ENCODE data around the gene HOTAIR. TPM values are rescaled to one million over a fixed set of nuclear protein-coding genes. Genes with fewer than 3 reads are reported as not detected.

Gene HOTAIR
- total RNA-seq, 1 experiment from 2014 or later, result not detected

DNA sequence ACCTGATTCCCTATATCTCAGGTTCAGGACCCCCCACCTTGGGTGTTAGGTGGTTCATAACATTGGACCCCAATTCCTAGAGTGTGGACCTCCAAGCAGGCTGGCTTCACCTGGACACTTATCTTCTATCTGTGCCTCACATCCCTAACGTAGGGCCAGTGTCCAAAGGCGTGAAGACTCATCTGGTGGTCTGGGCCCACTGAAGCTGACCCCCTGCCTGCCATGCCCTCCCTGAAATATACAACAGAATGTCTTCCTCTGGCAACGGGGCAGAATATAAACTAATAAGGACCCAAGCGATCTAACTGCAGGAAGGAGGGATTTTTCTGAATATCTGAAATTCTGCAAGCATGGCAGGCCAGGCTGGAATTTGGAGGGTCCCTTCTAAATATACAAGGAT lies 30.5 kb downstream of the HOTAIR start:
- ChIA-PET CTCF (interaction anchor here (0.7 to 0.8 kb wide), 3 partner anchors 188 to 242 kb away, joined by 3 to 4 read pairs (median 3); no protein-coding TSS in a partner anchor), POLR2A (no interaction called here)
- DNase-seq (ENCODE audit: low spot score) (no peak), ATAC-seq (no peak)
- Mint-ChIP-seq H3K4me1 (peaks cover 14% of the 10 kb centered on the region), H3K4me3 (no peak overlapping the region), H3K27me3 (ENCODE audit: low read depth) (peaks cover 100% of the 10 kb centered on the region), H3K27ac (no peak overlapping the region), H3K9me3 (no peaks in the 10 kb centered on the region), H3K36me3 (no peaks in the 10 kb centered on the region)
- TF ChIP-seq RORB (CRISPR knock-in tag; IDR thresholded peaks at IDR 0.05) (no peak), HMGA2 (CRISPR knock-in tag; IDR thresholded peaks at IDR 0.05) (no peak)
- TF ChIP-seq, protein P1, sequence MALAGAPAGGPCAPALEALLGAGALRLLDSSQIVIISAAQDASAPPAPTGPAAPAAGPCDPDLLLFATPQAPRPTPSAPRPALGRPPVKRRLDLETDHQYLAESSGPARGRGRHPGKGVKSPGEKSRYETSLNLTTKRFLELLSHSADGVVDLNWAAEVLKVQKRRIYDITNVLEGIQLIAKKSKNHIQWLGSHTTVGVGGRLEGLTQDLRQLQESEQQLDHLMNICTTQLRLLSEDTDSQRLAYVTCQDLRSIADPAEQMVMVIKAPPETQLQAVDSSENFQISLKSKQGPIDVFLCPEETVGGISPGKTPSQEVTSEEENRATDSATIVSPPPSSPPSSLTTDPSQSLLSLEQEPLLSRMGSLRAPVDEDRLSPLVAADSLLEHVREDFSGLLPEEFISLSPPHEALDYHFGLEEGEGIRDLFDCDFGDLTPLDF (CRISPR knock-in tag; IDR thresholded peaks at IDR 0.05), result no peak

DNA sequence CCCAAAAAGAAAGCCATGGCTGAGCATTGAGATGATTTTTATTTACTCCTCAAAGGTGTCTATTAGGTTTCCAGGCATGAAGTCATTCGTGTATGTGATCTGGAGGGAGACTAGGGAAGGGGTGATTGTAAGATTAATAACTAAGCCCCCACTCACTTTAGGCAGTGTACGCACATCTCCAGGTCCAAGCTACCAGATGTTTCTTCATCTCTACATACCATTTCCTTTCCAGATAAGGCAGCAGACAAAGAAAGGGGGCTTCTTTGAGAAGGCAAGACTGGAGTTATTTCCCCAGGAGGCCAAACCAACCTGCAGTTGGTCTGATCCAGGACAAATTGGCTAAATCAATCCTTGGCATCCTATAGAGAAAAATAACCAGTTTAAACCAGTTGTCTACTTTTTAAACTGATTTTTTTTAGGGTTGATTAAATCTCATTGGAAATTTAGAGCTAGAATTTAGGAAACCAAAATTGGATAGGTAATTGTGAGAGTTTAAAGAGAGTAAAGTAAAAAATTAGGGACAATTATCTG lies 32.2 kb downstream of the HOTAIR start:
- no peak overlapping the region for H3K27ac Mint-ChIP-seq
- ChIA-PET POLR2A (no interaction called here), CTCF (no interaction called here)
- ATAC-seq (no peak), DNase-seq (ENCODE audit: low spot score) (no peak)
- H3K36me3 Mint-ChIP-seq, result no peaks in the 10 kb centered on the region
- TF ChIP-seq, protein P2, sequence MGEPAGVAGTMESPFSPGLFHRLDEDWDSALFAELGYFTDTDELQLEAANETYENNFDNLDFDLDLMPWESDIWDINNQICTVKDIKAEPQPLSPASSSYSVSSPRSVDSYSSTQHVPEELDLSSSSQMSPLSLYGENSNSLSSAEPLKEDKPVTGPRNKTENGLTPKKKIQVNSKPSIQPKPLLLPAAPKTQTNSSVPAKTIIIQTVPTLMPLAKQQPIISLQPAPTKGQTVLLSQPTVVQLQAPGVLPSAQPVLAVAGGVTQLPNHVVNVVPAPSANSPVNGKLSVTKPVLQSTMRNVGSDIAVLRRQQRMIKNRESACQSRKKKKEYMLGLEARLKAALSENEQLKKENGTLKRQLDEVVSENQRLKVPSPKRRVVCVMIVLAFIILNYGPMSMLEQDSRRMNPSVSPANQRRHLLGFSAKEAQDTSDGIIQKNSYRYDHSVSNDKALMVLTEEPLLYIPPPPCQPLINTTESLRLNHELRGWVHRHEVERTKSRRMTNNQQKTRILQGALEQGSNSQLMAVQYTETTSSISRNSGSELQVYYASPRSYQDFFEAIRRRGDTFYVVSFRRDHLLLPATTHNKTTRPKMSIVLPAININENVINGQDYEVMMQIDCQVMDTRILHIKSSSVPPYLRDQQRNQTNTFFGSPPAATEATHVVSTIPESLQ (CRISPR knock-in tag; IDR thresholded peaks at IDR 0.05), result no peak
- TF ChIP-seq SOX15 (CRISPR knock-in tag; IDR thresholded peaks at IDR 0.05), result no peak
- peaks cover 99% of the 10 kb centered on the region for H3K27me3 Mint-ChIP-seq (ENCODE audit: low read depth)
- no peaks in the 10 kb centered on the region for H3K9me3 Mint-ChIP-seq
- no peak overlapping the region for H3K4me3 Mint-ChIP-seq
- peaks cover 16% of the 10 kb centered on the region for H3K4me1 Mint-ChIP-seq

DNA sequence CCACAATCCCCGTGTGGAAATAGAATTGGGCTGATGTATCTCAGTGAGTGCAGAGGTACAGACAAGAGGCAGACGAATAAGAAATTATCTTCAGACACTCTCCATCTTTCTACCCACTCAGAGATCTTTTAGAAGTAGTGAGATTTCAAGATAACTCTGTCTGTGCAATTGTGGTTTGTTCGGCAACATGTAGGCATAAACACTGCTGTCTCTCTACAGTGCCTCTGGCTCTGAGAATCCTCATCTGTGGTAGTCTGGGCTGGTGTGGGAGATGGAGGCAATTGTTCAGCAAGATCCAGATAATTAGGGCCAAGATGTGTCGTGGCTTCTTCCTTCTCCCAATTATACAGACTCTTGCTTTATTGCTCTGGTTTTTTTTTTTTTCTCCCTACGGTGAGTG lies 33.0 kb downstream of the HOTAIR start:
- no peak overlapping the region for H3K4me3 Mint-ChIP-seq
- DNase-seq (ENCODE audit: low spot score) (no peak), ATAC-seq (no peak)
- POLR2A ChIA-PET, result no interaction called here
- no peak overlapping the region for H3K27ac Mint-ChIP-seq
- H3K36me3 Mint-ChIP-seq, result no peaks in the 10 kb centered on the region
- no peak for TF ChIP-seq ZNF232 (CRISPR knock-in tag; IDR thresholded peaks at IDR 0.05)
- no peak for TF ChIP-seq EMX1 (CRISPR knock-in tag; IDR thresholded peaks at IDR 0.05)
- TF ChIP-seq, protein P3, sequence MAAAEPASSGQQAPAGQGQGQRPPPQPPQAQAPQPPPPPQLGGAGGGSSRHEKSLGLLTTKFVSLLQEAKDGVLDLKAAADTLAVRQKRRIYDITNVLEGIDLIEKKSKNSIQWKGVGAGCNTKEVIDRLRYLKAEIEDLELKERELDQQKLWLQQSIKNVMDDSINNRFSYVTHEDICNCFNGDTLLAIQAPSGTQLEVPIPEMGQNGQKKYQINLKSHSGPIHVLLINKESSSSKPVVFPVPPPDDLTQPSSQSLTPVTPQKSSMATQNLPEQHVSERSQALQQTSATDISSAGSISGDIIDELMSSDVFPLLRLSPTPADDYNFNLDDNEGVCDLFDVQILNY (CRISPR knock-in tag; IDR thresholded peaks at IDR 0.05), result no peak
- TF ChIP-seq CREM (CRISPR knock-in tag; IDR thresholded peaks at IDR 0.05), result no peak
- no peak for TF ChIP-seq SOX15 (CRISPR knock-in tag; IDR thresholded peaks at IDR 0.05)
- TF ChIP-seq, protein P4, sequence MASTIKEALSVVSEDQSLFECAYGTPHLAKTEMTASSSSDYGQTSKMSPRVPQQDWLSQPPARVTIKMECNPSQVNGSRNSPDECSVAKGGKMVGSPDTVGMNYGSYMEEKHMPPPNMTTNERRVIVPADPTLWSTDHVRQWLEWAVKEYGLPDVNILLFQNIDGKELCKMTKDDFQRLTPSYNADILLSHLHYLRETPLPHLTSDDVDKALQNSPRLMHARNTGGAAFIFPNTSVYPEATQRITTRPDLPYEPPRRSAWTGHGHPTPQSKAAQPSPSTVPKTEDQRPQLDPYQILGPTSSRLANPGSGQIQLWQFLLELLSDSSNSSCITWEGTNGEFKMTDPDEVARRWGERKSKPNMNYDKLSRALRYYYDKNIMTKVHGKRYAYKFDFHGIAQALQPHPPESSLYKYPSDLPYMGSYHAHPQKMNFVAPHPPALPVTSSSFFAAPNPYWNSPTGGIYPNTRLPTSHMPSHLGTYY (CRISPR knock-in tag; IDR thresholded peaks at IDR 0.05), result no peak
- no peak for TF ChIP-seq ZNF423 (CRISPR knock-in tag; IDR thresholded peaks at IDR 0.05)
- TF ChIP-seq MXD4 (CRISPR knock-in tag; IDR thresholded peaks at IDR 0.05; ENCODE audit: borderline replicate concordance), result no peak
- TF ChIP-seq, protein P5, sequence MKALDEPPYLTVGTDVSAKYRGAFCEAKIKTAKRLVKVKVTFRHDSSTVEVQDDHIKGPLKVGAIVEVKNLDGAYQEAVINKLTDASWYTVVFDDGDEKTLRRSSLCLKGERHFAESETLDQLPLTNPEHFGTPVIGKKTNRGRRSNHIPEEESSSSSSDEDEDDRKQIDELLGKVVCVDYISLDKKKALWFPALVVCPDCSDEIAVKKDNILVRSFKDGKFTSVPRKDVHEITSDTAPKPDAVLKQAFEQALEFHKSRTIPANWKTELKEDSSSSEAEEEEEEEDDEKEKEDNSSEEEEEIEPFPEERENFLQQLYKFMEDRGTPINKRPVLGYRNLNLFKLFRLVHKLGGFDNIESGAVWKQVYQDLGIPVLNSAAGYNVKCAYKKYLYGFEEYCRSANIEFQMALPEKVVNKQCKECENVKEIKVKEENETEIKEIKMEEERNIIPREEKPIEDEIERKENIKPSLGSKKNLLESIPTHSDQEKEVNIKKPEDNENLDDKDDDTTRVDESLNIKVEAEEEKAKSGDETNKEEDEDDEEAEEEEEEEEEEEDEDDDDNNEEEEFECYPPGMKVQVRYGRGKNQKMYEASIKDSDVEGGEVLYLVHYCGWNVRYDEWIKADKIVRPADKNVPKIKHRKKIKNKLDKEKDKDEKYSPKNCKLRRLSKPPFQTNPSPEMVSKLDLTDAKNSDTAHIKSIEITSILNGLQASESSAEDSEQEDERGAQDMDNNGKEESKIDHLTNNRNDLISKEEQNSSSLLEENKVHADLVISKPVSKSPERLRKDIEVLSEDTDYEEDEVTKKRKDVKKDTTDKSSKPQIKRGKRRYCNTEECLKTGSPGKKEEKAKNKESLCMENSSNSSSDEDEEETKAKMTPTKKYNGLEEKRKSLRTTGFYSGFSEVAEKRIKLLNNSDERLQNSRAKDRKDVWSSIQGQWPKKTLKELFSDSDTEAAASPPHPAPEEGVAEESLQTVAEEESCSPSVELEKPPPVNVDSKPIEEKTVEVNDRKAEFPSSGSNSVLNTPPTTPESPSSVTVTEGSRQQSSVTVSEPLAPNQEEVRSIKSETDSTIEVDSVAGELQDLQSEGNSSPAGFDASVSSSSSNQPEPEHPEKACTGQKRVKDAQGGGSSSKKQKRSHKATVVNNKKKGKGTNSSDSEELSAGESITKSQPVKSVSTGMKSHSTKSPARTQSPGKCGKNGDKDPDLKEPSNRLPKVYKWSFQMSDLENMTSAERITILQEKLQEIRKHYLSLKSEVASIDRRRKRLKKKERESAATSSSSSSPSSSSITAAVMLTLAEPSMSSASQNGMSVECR (CRISPR knock-in tag; IDR thresholded peaks at IDR 0.05; ENCODE audit: borderline replicate concordance), result no peak
- TF ChIP-seq RELA (CRISPR knock-in tag; IDR thresholded peaks at IDR 0.05; ENCODE audit: borderline replicate concordance), result no peak
- TF ChIP-seq, protein P1 (CRISPR knock-in tag; IDR thresholded peaks at IDR 0.05), result no peak
- H3K9me3 Mint-ChIP-seq, result no peaks in the 10 kb centered on the region
- H3K4me1 Mint-ChIP-seq, result peaks cover 16% of the 10 kb centered on the region
- CTCF ChIA-PET, result no interaction called here
- H3K27me3 Mint-ChIP-seq (ENCODE audit: low read depth), result peaks cover 99% of the 10 kb centered on the region

Measured in WTC11 (cell line).